A172 (cell line): ENCODE results near the gene GLI3. TPM values are rescaled to one million over a fixed set of nuclear protein-coding genes. Genes with fewer than 3 reads are reported as not detected.

Source experiments
- DNase-seq: peaks from one replicate; pipeline ENCODE4 v3.0.0-alpha.2; 2015; ENCODE audit warnings: low spot score
- total RNA-seq: library from RNA; depleted of rRNA; stranded (reverse); fragments of >200 nt; shearing (Covaris generic); gene quantifications from 2 replicates; pipeline ENCODE4 v1.2.3, GENCODE V29; 2014

The GLI3 gene
- total RNA-seq, 1 experiment from 2014 or later = 2.5 TPM

DNA sequence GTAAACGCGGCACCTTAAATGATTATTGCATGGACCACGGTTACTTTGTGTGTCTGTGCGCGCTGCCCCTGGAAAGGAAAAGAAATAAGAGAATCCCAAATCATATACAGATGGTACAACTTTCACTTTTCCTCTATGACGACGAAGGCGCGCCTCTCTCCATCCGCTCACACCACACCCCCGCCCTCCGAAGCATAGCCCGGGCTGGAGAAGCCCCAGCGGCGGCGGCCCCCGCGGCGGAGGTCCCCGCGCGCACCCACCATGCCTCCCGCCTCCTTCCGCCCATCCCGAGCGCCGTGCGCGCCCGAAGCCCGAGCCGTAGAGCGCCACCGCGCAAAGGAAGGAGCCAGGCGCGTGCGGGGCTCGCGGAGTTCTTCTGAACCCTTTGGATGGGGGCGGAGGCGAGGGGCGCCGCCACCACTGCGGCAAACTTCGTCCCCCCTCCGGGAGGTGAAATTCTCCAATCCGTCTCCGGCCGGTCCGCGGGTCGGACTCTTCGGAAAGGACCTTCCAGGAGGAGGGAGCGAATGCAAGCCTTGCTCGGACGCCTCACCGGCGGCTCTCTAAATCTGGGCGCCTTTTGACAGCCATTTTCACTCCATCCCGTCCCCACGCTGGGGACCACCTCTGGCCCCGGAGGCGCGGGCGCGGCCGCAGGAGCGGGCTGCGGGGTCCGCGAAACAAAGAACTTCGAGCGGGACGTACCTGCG is 588 bp downstream of the GLI3 start:
- peak; percentile 55 for DNase-seq

DNA sequence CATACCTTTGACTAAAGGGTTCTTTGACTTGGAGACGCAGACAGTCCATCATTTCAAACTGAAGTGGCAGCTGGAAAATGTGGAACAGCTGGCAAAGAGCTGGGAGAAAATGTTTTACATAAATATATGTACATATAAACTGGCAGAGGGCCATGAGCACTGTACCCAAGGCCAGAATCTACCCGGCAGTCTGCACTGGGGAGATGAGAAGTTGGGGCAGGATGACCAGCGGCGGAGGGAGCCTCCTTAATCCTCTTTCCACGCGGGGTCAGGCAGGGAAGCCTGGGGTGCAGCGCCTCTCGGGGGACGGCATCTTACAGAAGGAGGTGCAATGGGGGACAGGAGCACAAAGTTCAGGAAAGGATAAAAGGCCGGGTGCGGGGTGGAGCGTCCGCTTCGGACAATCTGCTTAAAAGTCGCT is 1.3 kb downstream of the GLI3 start:
- no peak for DNase-seq

GRCh38 chr7:42234736-42235135 is 2.3 kb downstream of the GLI3 start:
- DNase-seq = no peak

GRCh38 chr7:42233695-42234331 is 3.2 kb downstream of the GLI3 start:
- DNase-seq = no peak

DNA sequence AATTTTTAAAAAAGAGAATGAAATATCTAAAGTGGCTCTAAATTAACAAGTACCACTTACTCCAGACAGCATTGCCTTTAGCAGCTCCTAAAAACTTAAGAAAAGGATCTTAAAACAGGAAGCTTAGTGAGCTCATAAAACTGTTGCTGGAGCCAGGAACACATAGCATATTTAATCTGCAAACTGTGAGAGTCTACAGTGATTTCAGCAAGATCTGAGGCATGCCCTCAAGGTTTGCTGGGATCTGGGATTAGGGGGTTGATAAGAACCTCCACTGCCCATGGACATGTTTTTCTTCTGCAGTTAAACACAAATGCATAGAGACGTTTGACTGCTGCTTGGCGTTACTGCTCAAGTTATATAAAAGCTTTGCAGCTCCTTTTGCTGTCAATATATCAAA is 3.8 kb downstream of the GLI3 start:
- DNase-seq = no peak

- DNase-seq = peak; percentile 68
Observed at GRCh38 chr7:42232275-42232674, 4.7 kb downstream of the GLI3 start.

GRCh38 chr7:42231043-42231787 is 5.8 kb downstream of the GLI3 start:
- DNase-seq = no peak

GRCh38 chr7:42227936-42228591 is 8.9 kb downstream of the GLI3 start:
- DNase-seq = no peak

- no peak for DNase-seq
Observed at GRCh38 chr7:42227541-42227935, 9.5 kb downstream of the GLI3 start.

DNA sequence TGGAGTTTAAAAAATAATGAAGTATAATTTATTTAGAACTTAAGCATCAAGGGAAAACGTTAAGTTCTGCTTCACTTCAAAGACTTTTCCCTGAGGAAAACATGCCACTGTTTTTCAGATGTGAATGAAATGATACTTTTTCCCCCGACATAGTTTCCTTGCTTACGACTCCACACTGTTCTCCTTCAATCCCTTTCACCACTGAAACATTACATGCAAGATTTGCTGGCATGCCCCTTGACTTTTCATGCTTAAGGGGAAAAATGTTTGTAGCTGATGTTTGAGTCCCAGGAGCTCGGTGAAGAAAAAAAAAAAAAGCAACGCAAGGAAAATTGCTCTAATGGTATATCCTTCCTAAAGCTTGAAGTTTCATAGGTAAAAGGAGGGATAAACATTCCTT is 10.0 kb downstream of the GLI3 start:
- DNase-seq = no peak

- peak; percentile 18 for DNase-seq
Observed at GRCh38 chr7:42226354-42226941, 10.6 kb downstream of the GLI3 start.

DNA sequence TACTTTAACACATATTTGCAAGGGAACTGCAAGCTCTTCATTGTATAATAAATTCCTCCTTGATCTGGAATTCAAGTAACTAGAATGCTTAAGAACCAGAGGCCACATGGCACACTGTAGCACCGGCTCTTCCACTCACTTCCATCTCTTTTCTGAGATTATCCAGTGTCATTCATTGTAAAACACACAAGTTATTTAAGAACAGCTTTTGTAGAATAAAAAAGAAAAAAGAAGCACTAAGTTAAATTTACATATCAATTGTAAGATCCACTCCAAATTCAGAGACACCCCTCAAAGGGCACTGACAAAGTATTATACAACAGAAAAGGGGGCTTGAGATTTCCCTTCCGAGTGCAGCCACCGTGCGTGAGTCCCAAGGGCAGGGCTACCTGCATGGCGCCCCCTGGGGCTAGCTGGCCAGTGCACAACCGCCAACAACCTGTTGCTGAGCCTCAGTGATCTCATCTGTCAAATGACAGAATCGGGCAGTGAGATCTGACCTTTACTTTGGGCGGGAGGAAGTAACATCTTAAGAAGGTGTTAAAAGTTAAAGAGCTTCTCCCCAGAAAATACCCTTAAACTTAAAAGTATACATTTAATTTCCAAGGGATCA is 12.5 kb downstream of the GLI3 start:
- DNase-seq = no peak

DNA sequence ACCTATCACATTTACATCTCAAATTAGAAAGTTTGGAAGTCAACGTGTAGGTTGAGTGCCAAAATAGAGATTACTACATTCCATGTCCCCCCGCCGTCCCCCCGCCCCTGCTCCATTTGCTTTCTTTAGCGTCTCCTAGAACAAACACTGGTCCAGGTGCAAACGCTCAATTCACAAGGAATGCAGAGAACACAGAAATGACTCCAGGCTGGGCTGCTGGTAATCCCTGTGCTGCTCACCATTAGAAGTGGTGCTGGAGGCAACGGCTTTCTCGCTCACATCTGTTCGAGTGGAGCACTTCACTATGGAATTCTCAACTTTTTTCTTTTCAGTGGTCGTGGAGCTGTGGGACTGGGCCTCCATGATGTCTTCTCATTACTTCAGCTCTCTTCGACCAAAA is 14.1 kb downstream of the GLI3 start:
- DNase-seq = no peak

DNA sequence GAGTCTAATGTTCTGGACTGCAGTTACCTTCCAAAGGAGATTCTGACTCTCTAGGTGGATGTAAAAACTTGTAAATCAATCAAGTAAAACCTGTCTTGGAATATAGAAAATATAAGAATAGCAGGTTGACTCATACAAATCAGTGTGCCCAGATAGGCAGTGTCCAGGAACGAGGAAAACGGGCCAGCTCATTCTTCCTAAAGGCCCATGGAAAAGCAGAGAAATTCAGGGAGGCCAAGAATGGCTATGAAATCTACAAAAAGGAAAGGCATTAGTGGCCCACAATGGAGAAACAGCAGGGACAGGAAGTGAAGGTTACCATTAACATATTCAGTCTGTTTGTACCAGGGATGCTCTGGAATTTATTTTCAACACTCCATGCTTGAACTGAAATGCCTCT is 14.9 kb downstream of the GLI3 start:
- no peak for DNase-seq

GRCh38 chr7:42221304-42221703 is 15.7 kb downstream of the GLI3 start:
- no peak for DNase-seq

DNA sequence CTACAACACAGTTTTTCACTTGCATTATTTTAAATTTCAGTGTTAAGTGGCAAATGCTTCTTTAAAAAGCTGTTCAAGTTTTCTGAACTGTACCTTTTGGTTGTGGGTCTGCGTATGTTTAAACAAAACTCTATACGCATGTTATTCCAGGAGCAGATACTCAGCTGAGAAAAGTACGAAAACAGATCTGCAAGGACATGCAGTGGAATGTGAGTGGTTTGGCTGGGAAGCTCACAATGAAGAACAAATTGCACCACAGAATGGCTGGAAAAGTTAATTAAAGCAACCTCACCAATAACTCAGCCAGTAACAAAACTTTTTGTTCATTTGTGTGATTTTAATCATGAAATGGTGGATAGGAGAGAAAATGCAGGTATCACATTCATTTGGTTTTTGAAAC is 17.6 kb downstream of the GLI3 start:
- DNase-seq = no peak

DNA sequence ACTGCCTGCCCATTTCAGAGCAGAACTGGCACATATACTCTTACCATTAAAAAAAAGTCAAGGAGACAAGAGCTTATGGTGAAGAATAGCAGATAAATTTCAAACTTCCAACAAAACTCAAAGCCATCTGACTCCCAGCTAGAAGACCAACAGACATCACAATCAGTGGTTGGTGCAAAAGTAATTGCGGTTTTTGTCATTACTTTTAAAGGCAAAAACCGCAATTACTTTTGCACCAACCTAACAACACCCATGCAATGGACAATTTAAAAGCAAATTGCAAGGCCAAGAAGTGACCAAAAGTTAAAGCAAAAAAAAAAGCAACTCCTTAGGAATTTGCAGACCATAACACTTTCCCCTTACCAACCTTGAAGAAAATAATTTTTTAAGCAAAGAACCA is 18.8 kb downstream of the GLI3 start:
- DNase-seq = no peak

GRCh38 chr7:42217548-42217947 is 19.5 kb downstream of the GLI3 start:
- no peak for DNase-seq

DNA sequence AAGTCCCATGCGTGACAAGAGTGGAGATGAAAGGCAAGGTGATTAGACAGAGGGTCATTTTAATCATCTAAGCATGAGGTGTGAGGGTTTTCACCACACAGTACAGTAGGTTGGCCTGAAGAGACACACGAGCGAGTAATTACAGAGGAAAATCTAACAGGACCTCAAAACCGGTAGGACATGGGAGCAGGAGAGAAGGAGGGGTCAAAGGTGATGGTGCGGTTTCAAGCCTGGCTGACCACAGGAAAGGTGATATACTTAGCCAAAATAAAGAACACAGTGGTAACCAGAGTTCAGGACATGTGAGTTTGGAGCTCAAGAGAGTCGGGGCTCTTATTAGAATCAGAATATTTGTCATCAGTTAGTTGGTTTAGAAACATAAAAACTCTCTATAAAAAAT is 20.0 kb downstream of the GLI3 start:
- no peak for DNase-seq

- no peak for DNase-seq
Observed at GRCh38 chr7:42214060-42214679, 22.8 kb downstream of the GLI3 start.

GRCh38 chr7:42213093-42213492 is 23.9 kb downstream of the GLI3 start:
- no peak for DNase-seq
